Neural cell (in vitro differentiated cells): ENCODE results near the gene NTN3.

ENCODE experiments used
- CTCF ChIP-seq: fragments of 450-650 bp; IDR thresholded peaks from 2 replicates; pipeline ENCODE4 v1.5.1; 2014; ENCODE audit warnings: antibody characterized with exemption, mild to moderate bottlenecking, moderate library complexity; ENCODE audit not compliant: poor library complexity, severe bottlenecking
- EP300 ChIP-seq: fragments of 450-650 bp; conservative IDR thresholded peaks from 2 replicates; pipeline ENCODE4 v1.6.1; 2014; ENCODE audit warnings: antibody characterized with exemption, mild to moderate bottlenecking, moderate library complexity; ENCODE audit not compliant: poor library complexity, severe bottlenecking
- EZH2 ChIP-seq: fragments of 200-600, 300-800 bp; shearing (Covaris generic), sonication (generic); IDR thresholded peaks from 2 replicates; pipeline ENCODE4 v1.6.1; 2014; ENCODE audit warnings: antibody characterized with exemption, low read length, borderline replicate concordance, mild to moderate bottlenecking; ENCODE audit not compliant: insufficient read depth, poor library complexity, severe bottlenecking
- POLR2AphosphoS5 ChIP-seq: IDR thresholded peaks from 2 replicates; pipeline ENCODE4 v1.6.1; 2012
- SMC3 ChIP-seq: fragments of 450-650 bp; conservative IDR thresholded peaks from 2 replicates; pipeline ENCODE4 v1.6.1; 2014; ENCODE audit warnings: antibody characterized with exemption, mild to moderate bottlenecking, moderate library complexity; ENCODE audit not compliant: poor library complexity
- TAF1 ChIP-seq: IDR thresholded peaks from 2 replicates; pipeline ENCODE4 v1.6.1; 2012; ENCODE audit warnings: low read depth

GRCh38 chr16:2499454-2499853 is 28.4 kb downstream of the NTN3 start:
- no peak for TF ChIP-seq EZH2
- TF ChIP-seq CTCF = no peak
- no peak for TF ChIP-seq TAF1
- no peak for TF ChIP-seq EP300
- TF ChIP-seq POLR2AphosphoS5 = no peak
- TF ChIP-seq SMC3 = no peak
